Activated CD4-positive, CD25-positive, alpha-beta regulatory T cell treated with anti-CD3 and anti-CD28 coated beads, Interleukin-2, amount 50 U/mL, for 24 hours (primary cell): Measurements from ENCODE around the gene TMEM50A.
"Not testable (repeated sequence)": the region's sequence is repeated elsewhere in the genome, so short reads cannot be mapped to it uniquely, and the experiment has no call there.

Experiments used
- ATAC-seq, 2 donors: fragments of 150-1000 bp; cut with Tn5 transposase; one replicate each; pipeline ENCODE4 v1.10.0; 2021; ENCODE audit warnings: mild to moderate bottlenecking in 1 of 2, moderate library complexity in 1 of 2

TMEM50A gene

GRCh38 chr1:25337483-25338187 lies 499 bp upstream of the TMEM50A start:
- peak; percentile 34 to 59 for ATAC-seq

- ATAC-seq, result no peak
Measured at GRCh38 chr1:25338986-25339385, 852 bp downstream of the TMEM50A start.

- ATAC-seq, result no peak
Measured at GRCh38 chr1:25341746-25342145, 3.6 kb downstream of the TMEM50A start.

GRCh38 chr1:25342846-25343245 lies 4.7 kb downstream of the TMEM50A start:
- ATAC-seq, result no peak

GRCh38 chr1:25343872-25344271 lies 5.7 kb downstream of the TMEM50A start:
- ATAC-seq, result no peak

- no peak for ATAC-seq
Measured at GRCh38 chr1:25347556-25347955, 9.4 kb downstream of the TMEM50A start.

- no peak for ATAC-seq
Measured at GRCh38 chr1:25349606-25350005, 11.5 kb downstream of the TMEM50A start.

- ATAC-seq, result peak in 1 of 2 donors; percentile 11
Measured at GRCh38 chr1:25355841-25356395, 17.8 kb downstream of the TMEM50A start.

GRCh38 chr1:25356441-25356840 lies 18.3 kb downstream of the TMEM50A start:
- no peak for ATAC-seq

GRCh38 chr1:25356848-25357247 lies 18.7 kb downstream of the TMEM50A start:
- peak; percentile 57 to 61 for ATAC-seq

- ATAC-seq, result no peak
Measured at GRCh38 chr1:25360596-25361581, 22.8 kb downstream of the TMEM50A start.

- no peak for ATAC-seq
Measured at GRCh38 chr1:25361901-25362300, 23.8 kb downstream of the TMEM50A start.

GRCh38 chr1:25362634-25363559 lies 24.8 kb downstream of the TMEM50A start:
- peak; percentile 73 to 76 for ATAC-seq

GRCh38 chr1:25369241-25369640 lies 31.1 kb downstream of the TMEM50A start:
- ATAC-seq, result no peak

- not testable (repeated sequence) for ATAC-seq
Measured at GRCh38 chr1:25369691-25370271, 31.6 kb downstream of the TMEM50A start.

- not testable (repeated sequence) for ATAC-seq
Measured at GRCh38 chr1:25371757-25372156, 33.6 kb downstream of the TMEM50A start.

- ATAC-seq, result not testable (repeated sequence)
Measured at GRCh38 chr1:25378367-25378766, 40.2 kb downstream of the TMEM50A start.

- not testable (repeated sequence) for ATAC-seq
Measured at GRCh38 chr1:25382543-25382942, 44.4 kb downstream of the TMEM50A start.

- ATAC-seq, result not testable (repeated sequence)
Measured at GRCh38 chr1:25383090-25383489, 45.0 kb downstream of the TMEM50A start.

GRCh38 chr1:25383875-25384274 lies 45.7 kb downstream of the TMEM50A start:
- ATAC-seq, result not testable (repeated sequence)

- ATAC-seq, result not testable (repeated sequence)
Measured at GRCh38 chr1:25387096-25387495, 49.0 kb downstream of the TMEM50A start.

GRCh38 chr1:25388691-25389090 lies 50.6 kb downstream of the TMEM50A start:
- not testable (repeated sequence) for ATAC-seq
